Fibroblast of peridontal ligament (primary cell): ENCODE measurements around the gene NEGR1.

Experiments
- DNase-seq: peaks from one replicate; pipeline ENCODE4 v3.0.0-alpha.2; 2010; ENCODE audit errors: extremely low read depth

NEGR1 gene

GRCh38 chr1:71781450-71781849 lies 500.9 kb downstream of the NEGR1 start:
- DNase-seq = no peak

DNA sequence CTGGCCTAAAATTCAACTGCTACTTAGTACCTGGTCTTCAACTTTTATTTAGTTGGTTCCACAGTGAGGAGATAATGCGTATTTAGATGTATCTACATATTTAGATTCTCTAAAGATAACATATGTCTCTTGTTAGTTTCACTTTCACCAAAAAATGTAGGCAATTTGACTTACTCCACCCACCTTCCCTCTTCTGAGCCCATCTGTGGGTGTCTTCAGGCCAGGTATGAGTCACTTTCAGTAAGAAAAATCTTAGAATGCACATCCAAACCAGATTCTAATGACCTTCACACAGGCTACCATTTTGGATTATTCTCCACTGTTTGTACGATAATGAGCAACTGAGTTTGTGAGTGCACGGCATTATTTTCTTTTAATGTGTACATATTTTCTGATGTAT lies 501.7 kb downstream of the NEGR1 start:
- peak; percentile 9 for DNase-seq

DNA sequence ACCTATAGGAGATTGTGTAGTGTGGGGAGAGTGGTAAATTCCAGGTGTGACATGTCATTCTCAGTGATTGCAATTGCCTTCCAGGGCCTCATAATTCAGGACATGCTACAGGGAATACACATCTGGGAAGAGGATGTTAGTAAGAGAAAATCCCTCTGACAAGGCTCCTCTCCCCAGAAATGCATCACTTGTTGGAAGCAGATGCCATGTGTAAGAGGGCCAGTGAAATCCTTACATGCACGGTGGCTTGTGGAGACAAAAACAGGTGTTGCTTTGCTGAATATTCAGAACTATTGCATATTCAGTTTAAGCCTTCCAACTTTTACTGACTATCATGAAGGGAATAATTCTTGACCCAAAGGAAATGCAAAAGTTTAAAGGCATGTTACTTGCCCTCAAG lies 503.4 kb downstream of the NEGR1 start:
- no peak for DNase-seq

- DNase-seq = no peak
These were observed 505.2 kb downstream of the NEGR1 start for GRCh38 chr1:71777094-71777493.

GRCh38 chr1:71774705-71775104 lies 507.6 kb downstream of the NEGR1 start:
- DNase-seq = no peak

DNA sequence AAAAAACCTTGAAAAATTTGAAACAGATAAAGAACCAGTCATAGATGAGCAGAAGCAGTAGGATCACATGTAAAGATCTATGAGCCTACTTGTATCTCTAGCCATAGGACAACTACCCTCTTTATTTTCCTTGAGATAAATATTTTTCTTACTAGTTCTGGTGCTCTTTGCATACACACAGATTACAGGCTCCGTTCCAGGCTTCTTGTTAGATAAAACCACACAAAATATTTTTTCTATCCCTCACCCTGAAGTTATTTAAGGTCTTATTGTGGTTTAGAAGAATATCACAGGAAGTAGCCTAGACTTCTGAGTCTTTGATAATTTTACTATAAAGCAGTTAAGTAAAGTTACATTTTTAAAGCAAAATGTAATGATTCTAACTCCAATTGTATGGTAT lies 512.2 kb downstream of the NEGR1 start:
- peak; percentile 84 for DNase-seq

DNA sequence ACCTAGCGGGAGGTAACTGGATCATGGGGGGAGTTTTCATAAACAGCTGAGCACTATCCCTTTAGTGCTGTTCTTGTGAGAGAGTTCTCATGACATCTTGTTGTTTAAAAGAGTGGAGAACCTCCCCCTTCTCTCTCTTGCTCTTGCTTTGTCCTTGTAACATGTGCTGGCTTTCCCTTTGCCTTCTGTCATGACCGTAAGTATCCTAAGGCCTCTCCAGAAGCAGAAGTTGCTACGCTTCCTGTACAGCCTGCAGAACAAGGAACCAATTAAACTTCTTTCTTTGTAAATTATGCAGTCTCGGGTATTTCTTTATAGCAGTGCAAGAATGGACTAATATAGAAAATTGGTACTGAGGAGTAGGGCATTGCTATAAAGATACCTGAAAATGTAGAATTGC lies 515.6 kb downstream of the NEGR1 start:
- DNase-seq = no peak

- no peak for DNase-seq
These were observed 519.7 kb downstream of the NEGR1 start for GRCh38 chr1:71762514-71763255.

DNA sequence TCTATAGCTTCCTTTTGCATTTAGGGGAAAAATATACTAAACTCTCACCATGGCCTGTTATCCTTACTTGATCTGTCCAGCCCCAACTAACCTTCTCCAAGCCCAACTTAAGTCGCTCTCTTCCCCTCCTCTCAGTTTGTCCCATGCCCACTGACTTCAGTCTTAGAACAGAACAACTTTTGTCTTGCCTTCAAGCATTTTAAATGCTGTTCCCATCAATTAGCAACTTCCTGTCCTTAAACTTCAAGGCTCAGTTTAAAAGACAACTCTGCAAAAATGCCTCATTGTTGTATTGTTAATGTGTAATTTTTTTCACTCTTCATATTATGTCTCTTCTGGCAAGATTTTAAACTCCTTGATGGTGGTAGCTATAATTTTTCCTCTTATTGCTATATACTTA lies 526.9 kb downstream of the NEGR1 start:
- no peak for DNase-seq

DNA sequence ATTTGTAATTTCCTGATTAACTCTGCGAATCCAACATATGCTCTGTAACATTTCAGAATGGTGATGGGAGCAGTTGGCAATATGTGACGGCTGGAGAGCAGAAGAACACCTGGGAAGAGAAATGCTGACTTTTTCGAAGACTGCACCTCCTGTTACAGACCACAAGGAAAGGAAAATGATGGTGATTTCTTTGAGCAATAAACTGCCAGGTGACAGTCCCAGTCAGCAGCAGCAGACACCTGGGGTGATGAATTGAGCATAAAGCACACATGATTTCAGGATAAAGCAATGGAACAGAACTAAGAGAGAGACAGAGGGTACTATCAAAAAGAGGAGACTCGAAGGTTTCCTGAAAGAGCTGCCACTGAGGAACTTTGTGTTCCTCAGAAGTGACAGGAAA lies 528.6 kb downstream of the NEGR1 start:
- DNase-seq = no peak

- DNase-seq = peak; percentile 60
These were observed 537.0 kb downstream of the NEGR1 start for GRCh38 chr1:71745326-71745725.

GRCh38 chr1:71743862-71744261 lies 538.5 kb downstream of the NEGR1 start:
- no peak for DNase-seq

- no peak for DNase-seq
These were observed 543.4 kb downstream of the NEGR1 start for GRCh38 chr1:71738910-71739309.

DNA sequence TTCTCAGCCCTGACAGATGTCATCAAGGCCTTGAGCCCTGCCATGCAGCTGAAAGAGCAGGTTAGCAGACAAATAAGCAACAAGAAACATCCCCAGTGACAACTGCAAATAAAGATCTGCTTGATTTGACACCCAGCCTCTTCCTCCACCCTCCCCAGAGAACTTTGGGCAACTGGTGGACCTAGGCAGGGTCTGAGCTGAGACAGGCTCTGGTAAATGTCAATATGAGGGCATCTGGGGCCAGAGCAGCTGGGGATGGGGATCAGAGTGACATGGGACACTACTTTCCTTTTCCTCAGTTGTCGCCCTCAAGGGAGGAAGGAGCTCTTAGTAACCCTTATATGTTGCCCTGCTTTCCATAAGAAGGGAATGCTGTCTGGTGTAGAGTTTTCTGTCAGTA lies 544.1 kb downstream of the NEGR1 start:
- no peak for DNase-seq

GRCh38 chr1:71737768-71738167 lies 544.6 kb downstream of the NEGR1 start:
- no peak for DNase-seq

- no peak for DNase-seq
These were observed 549.2 kb downstream of the NEGR1 start for GRCh38 chr1:71733121-71733520.

DNA sequence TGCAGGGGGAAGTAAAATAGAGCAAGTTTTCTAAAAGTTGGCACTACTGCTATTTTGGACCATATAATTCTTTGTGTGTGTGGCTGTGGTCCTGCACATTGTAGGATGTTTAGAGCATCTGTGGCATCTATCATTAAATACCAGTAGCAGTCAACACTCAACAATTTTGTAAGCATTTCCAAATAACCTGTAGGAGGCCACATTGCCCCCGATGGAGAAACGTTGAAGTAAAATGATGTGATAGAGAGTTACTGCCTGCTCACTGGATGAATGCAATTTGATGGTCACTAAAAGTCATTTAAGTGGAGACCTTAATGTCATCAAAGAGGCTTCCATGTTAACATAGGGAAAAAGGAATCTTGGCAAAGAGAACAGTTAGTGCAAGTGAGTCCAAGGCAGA lies 560.8 kb downstream of the NEGR1 start:
- DNase-seq = no peak

DNA sequence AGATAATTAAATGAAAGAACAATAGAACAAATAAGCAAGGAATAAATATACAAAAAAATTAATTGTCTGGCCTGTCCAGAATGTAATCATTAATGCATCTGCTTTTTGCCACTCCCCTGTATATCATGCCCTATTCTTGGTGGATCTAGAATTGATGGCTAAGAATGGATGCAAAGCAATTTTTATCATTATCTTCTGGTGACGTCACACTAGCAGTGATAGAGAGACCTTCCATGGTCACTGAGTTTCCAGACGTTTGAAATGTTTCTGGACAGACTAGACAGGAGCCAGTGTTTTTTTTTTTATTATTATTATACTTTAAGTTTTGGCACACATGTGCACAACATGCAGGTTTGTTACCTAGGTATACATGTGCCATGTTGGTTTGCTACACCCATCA lies 563.0 kb downstream of the NEGR1 start:
- DNase-seq = no peak

DNA sequence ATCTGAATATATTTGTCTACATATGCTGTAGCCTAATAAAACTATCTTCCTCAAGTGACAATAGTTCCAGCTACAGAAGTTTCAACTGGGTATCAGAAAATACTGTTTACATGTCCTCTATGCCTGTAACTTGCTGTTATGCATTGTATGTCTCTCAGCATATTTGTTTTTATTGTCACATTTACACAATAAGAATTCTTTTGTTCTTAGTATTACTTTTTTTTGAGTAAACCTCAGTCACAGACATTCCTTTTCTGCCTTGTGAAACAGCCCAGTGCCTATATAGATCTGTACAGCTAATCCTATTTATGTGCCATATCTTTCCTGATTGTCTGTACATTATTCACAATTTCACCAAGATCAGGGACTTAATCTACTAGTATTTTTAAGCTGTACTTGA lies 565.2 kb downstream of the NEGR1 start:
- no peak for DNase-seq

GRCh38 chr1:71711456-71711855 lies 570.9 kb downstream of the NEGR1 start:
- DNase-seq = no peak

- DNase-seq = peak; percentile 74
These were observed 576.2 kb downstream of the NEGR1 start for GRCh38 chr1:71706029-71706671.

DNA sequence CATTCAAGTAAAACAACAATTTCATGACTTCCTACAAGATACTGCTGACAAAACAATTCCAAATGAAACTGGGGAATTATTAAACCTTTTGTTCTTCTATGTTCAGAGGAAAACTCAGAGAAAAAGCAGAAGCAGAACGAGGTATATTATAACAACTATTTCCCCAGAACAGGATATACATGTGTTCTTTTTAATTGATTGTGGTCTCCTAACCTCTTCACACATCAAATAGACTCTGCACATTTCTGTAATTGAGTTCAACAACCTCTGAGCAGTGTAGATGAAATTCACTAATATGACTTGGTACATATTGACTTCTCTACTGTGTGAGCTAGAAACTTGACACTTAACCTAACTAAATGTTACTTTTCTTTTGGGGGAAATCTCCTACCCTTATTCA lies 584.2 kb downstream of the NEGR1 start:
- no peak for DNase-seq

GRCh38 chr1:71695821-71696220 lies 586.5 kb downstream of the NEGR1 start:
- peak; percentile 45 for DNase-seq

DNA sequence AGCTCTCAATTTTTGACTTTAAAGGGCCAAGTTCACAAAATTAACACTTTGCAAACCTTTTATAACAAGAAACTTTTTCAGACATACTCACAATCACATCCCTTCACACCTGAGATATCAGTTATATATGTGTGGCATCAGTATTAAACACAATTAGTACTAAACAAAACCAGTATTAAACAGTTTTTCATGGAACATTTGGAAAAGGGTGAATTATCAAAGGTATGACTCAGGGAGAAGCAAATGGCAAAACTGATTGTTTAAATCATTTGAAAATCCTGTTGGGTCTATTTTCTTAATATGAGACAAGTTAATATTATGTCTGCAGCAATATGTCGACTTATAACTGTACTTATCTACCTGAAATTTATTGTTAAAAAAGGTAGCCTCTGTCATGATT lies 587.3 kb downstream of the NEGR1 start:
- DNase-seq = no peak
